ENCODE data around the gene THBS4. TPM values are rescaled to one million over a fixed set of nuclear protein-coding genes. Genes with fewer than 3 reads are reported as not detected.
"Not testable (repeated sequence)": the region's sequence is repeated elsewhere in the genome, so short reads cannot be mapped to it uniquely, and the experiment has no call there.

Gene THBS4
- total RNA-seq, 4 donors from 2014 or later = 8.3 to 78.7 (median 12.5) TPM

GRCh38 chr5:80101993-80102392 is 66.8 kb downstream of the THBS4 start:
- ATAC-seq (ENCODE audit: low FRiP score) (no peak), DNase-seq (ENCODE audit: low spot score) (no peak)
- no peak for TF ChIP-seq CTCF (IDR thresholded peaks at IDR 0.05)

GRCh38 chr5:80103371-80103770 is 68.2 kb downstream of the THBS4 start:
- ATAC-seq (ENCODE audit: low FRiP score) (no peak), DNase-seq (ENCODE audit: low spot score) (no peak)
- TF ChIP-seq CTCF (IDR thresholded peaks at IDR 0.05) = no peak

DNA sequence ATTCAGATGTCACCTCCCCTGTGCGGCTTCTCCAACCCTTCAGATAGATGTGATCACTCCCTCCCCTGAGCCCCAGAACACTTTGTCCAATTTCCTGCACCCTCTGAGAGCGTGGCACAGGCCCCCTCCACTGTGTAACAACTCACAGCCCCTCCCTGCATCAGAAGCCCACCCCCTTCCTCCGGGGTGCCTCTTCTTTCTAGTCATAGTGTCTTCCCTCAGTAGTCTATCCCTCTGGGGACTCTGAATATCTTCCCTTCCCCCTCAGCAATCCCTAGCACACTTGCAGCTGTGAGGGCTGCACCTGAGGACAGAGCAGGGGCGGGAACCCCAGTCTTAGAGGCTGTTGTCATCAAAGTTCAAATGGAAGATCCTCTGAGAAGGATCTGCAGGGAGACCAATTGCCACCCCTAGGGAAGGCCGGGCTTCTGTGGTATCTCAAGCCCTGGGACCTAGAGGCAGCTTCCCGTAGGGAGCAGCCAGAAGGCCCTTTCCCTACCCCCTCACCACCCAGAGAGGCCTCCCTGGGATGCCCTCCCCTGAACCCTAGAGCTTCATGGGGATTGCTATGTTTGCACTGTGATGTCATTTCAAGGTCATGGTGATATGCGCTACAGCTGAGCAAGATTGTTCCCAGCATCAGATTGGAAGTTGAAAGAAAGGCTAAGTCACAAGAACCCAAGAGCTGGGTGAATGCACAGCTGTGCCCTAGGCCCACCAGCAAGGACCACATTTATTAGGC is 70.7 kb downstream of the THBS4 start:
- DNase-seq (ENCODE audit: low spot score) (no peak), ATAC-seq (ENCODE audit: low FRiP score) (no peak)
- no peak for TF ChIP-seq CTCF (IDR thresholded peaks at IDR 0.05)

GRCh38 chr5:80106916-80107315 is 71.8 kb downstream of the THBS4 start:
- DNase-seq (ENCODE audit: low spot score) (no peak), ATAC-seq (ENCODE audit: low FRiP score) (no peak)
- TF ChIP-seq CTCF (IDR thresholded peaks at IDR 0.05) = no peak

DNA sequence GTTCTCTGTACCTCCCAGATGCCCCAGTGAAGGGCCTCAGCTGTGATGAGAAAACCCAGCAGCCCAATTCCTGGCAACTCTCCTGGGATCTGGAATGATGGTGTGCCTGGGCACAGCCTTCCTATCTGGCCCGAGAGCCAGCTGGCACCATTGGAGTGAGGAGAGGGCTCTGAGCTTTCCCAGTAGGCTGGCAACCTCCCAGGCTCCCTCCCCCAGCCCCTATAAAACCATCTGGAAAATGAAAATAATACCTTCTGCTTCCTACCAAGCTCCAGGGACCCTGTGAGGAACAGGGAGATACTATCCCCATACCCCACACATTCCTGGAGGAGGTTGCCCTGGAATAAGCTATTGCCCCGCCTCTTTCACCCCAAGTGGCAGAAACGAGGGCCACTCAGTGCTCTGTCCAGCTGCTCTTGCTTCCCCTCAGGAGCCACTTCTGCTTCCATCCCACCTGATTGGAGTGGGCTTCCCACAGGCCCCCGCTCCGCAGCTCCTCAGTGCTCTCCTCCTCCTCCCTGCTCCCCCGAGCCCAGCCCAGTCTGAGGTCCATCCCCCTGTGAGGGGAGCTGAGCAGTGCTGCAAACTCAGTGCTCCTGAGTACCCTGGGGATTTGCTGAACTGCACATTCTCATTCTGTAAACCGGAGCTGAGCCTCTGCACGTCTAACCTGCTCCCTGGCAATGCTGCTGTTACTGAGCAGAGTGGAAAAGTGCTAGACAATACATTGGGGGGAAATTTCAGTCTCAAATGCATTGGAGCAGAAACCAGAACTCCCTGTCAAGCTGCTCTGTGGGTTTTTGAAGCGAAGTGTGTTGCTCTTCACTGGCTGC is 74.7 kb downstream of the THBS4 start:
- DNase-seq (ENCODE audit: low spot score) (no peak), ATAC-seq (ENCODE audit: low FRiP score) (peak; percentile 72)

GRCh38 chr5:80111376-80111990 is 76.3 kb downstream of the THBS4 start:
- DNase-seq (ENCODE audit: low spot score); ATAC-seq (ENCODE audit: low FRiP score): not testable (repeated sequence)

More for the DNA sequence above, 74.7 kb downstream of the THBS4 start:
- TF ChIP-seq CTCF (IDR thresholded peaks at IDR 0.05) = no peak

GRCh38 chr5:80114860-80115259 is 79.7 kb downstream of the THBS4 start:
- no peak for ATAC-seq (ENCODE audit: low FRiP score)
- no peak for DNase-seq (ENCODE audit: low spot score)
- TF ChIP-seq CTCF (IDR thresholded peaks at IDR 0.05) = no peak

All from omental fat pad (tissue), 4 donors.